ENCODE results near the gene NR2F1-AS1.
"Not testable (repeated sequence)": the region's sequence is repeated elsewhere in the genome, so short reads cannot be mapped to it uniquely, and the experiment has no call there.

The NR2F1-AS1 gene

GRCh38 chr5:93519740-93520139, 61.3 kb downstream of the NR2F1-AS1 start:
- DNase-seq (ENCODE audit: low read depth): no peak
- no peak overlapping the region for H3K4me3 ChIP-seq (ENCODE audit: low read depth, low read length)
- no peak for TF ChIP-seq CTCF (IDR thresholded peaks at IDR 0.05; ENCODE audit: control insufficient read depth, extremely low read depth, insufficient read depth)

GRCh38 chr5:93517828-93518227, 63.2 kb downstream of the NR2F1-AS1 start:
- H3K4me3 ChIP-seq (ENCODE audit: low read depth, low read length): no peak overlapping the region
- no peak for TF ChIP-seq CTCF (IDR thresholded peaks at IDR 0.05; ENCODE audit: control insufficient read depth, extremely low read depth, insufficient read depth)
- DNase-seq (ENCODE audit: low read depth): no peak

GRCh38 chr5:93513298-93513697, 67.7 kb downstream of the NR2F1-AS1 start:
- no peak overlapping the region for H3K4me3 ChIP-seq (ENCODE audit: low read depth, low read length)
- no peak for DNase-seq (ENCODE audit: low read depth)
- TF ChIP-seq CTCF (IDR thresholded peaks at IDR 0.05; ENCODE audit: control insufficient read depth, extremely low read depth, insufficient read depth): no peak

- no peak overlapping the region for H3K4me3 ChIP-seq (ENCODE audit: low read depth, low read length)
- no peak for DNase-seq (ENCODE audit: low read depth)
- TF ChIP-seq CTCF (IDR thresholded peaks at IDR 0.05; ENCODE audit: control insufficient read depth, extremely low read depth, insufficient read depth): no peak
Measured at GRCh38 chr5:93512799-93513198, 68.2 kb downstream of the NR2F1-AS1 start.

GRCh38 chr5:93511445-93511844, 69.6 kb downstream of the NR2F1-AS1 start:
- H3K4me3 ChIP-seq (ENCODE audit: low read depth, low read length): no peak overlapping the region
- DNase-seq (ENCODE audit: low read depth): no peak
- no peak for TF ChIP-seq CTCF (IDR thresholded peaks at IDR 0.05; ENCODE audit: control insufficient read depth, extremely low read depth, insufficient read depth)

GRCh38 chr5:93510626-93511380, 70.2 kb downstream of the NR2F1-AS1 start:
- no peak for DNase-seq (ENCODE audit: low read depth)
- no peak for TF ChIP-seq CTCF (IDR thresholded peaks at IDR 0.05; ENCODE audit: control insufficient read depth, extremely low read depth, insufficient read depth)

GRCh38 chr5:93505553-93505952, 75.5 kb downstream of the NR2F1-AS1 start:
- not testable (repeated sequence) for DNase-seq (ENCODE audit: low read depth); H3K4me3 ChIP-seq (ENCODE audit: low read depth, low read length)

More at GRCh38 chr5:93510626-93511380, 70.2 kb downstream of the NR2F1-AS1 start:
- no peak overlapping the region for H3K4me3 ChIP-seq (ENCODE audit: low read depth, low read length)
